ENCODE data around the gene LRRFIP1.

The LRRFIP1 gene

GRCh38 chr2:237651761-237652160, 24.4 kb downstream of the LRRFIP1 start:
- no peaks in the 10 kb centered on the region for H4K20me1 ChIP-seq (ENCODE audit: insufficient read depth, low read length)
- no peaks in the 10 kb centered on the region for H3K9me3 ChIP-seq (replicated peaks; ENCODE audit: insufficient read depth, low read length)

GRCh38 chr2:237652181-237652580, 24.8 kb downstream of the LRRFIP1 start:
- no peak for TF ChIP-seq CTCF (IDR thresholded peaks at IDR 0.05; ENCODE audit: low read length)
- no peak for TF ChIP-seq EZH2 (optimal IDR thresholded peaks at IDR 0.05; ENCODE audit: low read depth, low read length)
- TF ChIP-seq EZH2phosphoT487 (IDR thresholded peaks at IDR 0.05; ENCODE audit: low read length), result no peak
- H3K79me2 ChIP-seq (ENCODE audit: low read length), result no peaks in the 10 kb centered on the region
- H2AFZ ChIP-seq (ENCODE audit: low read length), result no peak overlapping the region
- no peak overlapping the region for H3K4me2 ChIP-seq (ENCODE audit: low read depth, low read length)
- H3K27ac ChIP-seq (ENCODE audit: low read length), result no peak overlapping the region
- H3K27me3 ChIP-seq (replicated peaks; ENCODE audit: insufficient read depth, low read length), result no peaks in the 10 kb centered on the region
- H3K9me2 ChIP-seq (replicated peaks; ENCODE audit: insufficient read depth, low read length), result no peaks in the 10 kb centered on the region
- H3F3A ChIP-seq (ENCODE audit: insufficient read depth, low read length), result no peaks in the 10 kb centered on the region
- H4K20me1 ChIP-seq (ENCODE audit: insufficient read depth, low read length), result no peaks in the 10 kb centered on the region
- no peak overlapping the region for H3K4me3 ChIP-seq (ENCODE audit: low read length)
- no peaks in the 10 kb centered on the region for H3K9me3 ChIP-seq (replicated peaks; ENCODE audit: insufficient read depth, low read length)
- H3K36me3 ChIP-seq (replicated peaks; ENCODE audit: insufficient read depth, low read length), result no peaks in the 10 kb centered on the region
- no peak for DNase-seq
- H3K4me1 ChIP-seq (ENCODE audit: low read length), result no peaks in the 10 kb centered on the region
- no peak overlapping the region for H3K9ac ChIP-seq (ENCODE audit: low read length)

More at GRCh38 chr2:237651761-237652160, 24.4 kb downstream of the LRRFIP1 start:
- no peaks in the 10 kb centered on the region for H3K79me2 ChIP-seq (ENCODE audit: low read length)
- no peaks in the 10 kb centered on the region for H3K27me3 ChIP-seq (replicated peaks; ENCODE audit: insufficient read depth, low read length)
- H3K27ac ChIP-seq (ENCODE audit: low read length), result no peak overlapping the region
- no peak overlapping the region for H3K9ac ChIP-seq (ENCODE audit: low read length)
- H3K4me1 ChIP-seq (ENCODE audit: low read length), result no peaks in the 10 kb centered on the region
- no peak overlapping the region for H3K4me2 ChIP-seq (ENCODE audit: low read depth, low read length)
- H3K4me3 ChIP-seq (ENCODE audit: low read length), result no peak overlapping the region
- TF ChIP-seq CTCF (IDR thresholded peaks at IDR 0.05; ENCODE audit: low read length), result no peak
- no peak for TF ChIP-seq EZH2phosphoT487 (IDR thresholded peaks at IDR 0.05; ENCODE audit: low read length)
- no peak for TF ChIP-seq EZH2 (optimal IDR thresholded peaks at IDR 0.05; ENCODE audit: low read depth, low read length)
- no peak for DNase-seq
- no peaks in the 10 kb centered on the region for H3F3A ChIP-seq (ENCODE audit: insufficient read depth, low read length)
- H3K36me3 ChIP-seq (replicated peaks; ENCODE audit: insufficient read depth, low read length), result no peaks in the 10 kb centered on the region
- H2AFZ ChIP-seq (ENCODE audit: low read length), result no peak overlapping the region
- H3K9me2 ChIP-seq (replicated peaks; ENCODE audit: insufficient read depth, low read length), result no peaks in the 10 kb centered on the region

GRCh38 chr2:237652854-237653253, 25.5 kb downstream of the LRRFIP1 start:
- TF ChIP-seq EZH2 (optimal IDR thresholded peaks at IDR 0.05; ENCODE audit: low read depth, low read length) (no peak), EZH2phosphoT487 (IDR thresholded peaks at IDR 0.05; ENCODE audit: low read length) (no peak), CTCF (IDR thresholded peaks at IDR 0.05; ENCODE audit: low read length) (no peak)
- H3K9ac ChIP-seq (ENCODE audit: low read length), result no peak overlapping the region
- no peak overlapping the region for H3K4me3 ChIP-seq (ENCODE audit: low read length)
- no peak overlapping the region for H2AFZ ChIP-seq (ENCODE audit: low read length)
- no peaks in the 10 kb centered on the region for H4K20me1 ChIP-seq (ENCODE audit: insufficient read depth, low read length)
- no peaks in the 10 kb centered on the region for H3F3A ChIP-seq (ENCODE audit: insufficient read depth, low read length)
- no peaks in the 10 kb centered on the region for H3K4me1 ChIP-seq (ENCODE audit: low read length)
- no peaks in the 10 kb centered on the region for H3K9me3 ChIP-seq (replicated peaks; ENCODE audit: insufficient read depth, low read length)
- H3K27ac ChIP-seq (ENCODE audit: low read length), result no peak overlapping the region
- no peak for DNase-seq
- no peaks in the 10 kb centered on the region for H3K27me3 ChIP-seq (replicated peaks; ENCODE audit: insufficient read depth, low read length)
- H3K79me2 ChIP-seq (ENCODE audit: low read length), result no peaks in the 10 kb centered on the region
- H3K9me2 ChIP-seq (replicated peaks; ENCODE audit: insufficient read depth, low read length), result no peaks in the 10 kb centered on the region
- no peak overlapping the region for H3K4me2 ChIP-seq (ENCODE audit: low read depth, low read length)
- H3K36me3 ChIP-seq (replicated peaks; ENCODE audit: insufficient read depth, low read length), result no peaks in the 10 kb centered on the region

All from MM.1S (cell line).